Stimulated activated CD4-positive, alpha-beta T cell treated with anti-CD3 and anti-CD28 coated beads, Interleukin-12 subunit alpha, Interleukin-12 subunit beta, amount 100 ng/mL, for 48 hours (primary cell): ENCODE data around the gene SCO2.
A peak's percentile ranks its signal among the peaks of the same experiment; 100 is the strongest.

ENCODE experiments used
- DNase-seq, 3 donors: peaks; one replicate each; pipeline ENCODE4 v3.0.0-alpha.2; 2020; ENCODE audit warnings: low read depth in 2 of 3, low spot score in 1 of 3

The SCO2 gene

DNA sequence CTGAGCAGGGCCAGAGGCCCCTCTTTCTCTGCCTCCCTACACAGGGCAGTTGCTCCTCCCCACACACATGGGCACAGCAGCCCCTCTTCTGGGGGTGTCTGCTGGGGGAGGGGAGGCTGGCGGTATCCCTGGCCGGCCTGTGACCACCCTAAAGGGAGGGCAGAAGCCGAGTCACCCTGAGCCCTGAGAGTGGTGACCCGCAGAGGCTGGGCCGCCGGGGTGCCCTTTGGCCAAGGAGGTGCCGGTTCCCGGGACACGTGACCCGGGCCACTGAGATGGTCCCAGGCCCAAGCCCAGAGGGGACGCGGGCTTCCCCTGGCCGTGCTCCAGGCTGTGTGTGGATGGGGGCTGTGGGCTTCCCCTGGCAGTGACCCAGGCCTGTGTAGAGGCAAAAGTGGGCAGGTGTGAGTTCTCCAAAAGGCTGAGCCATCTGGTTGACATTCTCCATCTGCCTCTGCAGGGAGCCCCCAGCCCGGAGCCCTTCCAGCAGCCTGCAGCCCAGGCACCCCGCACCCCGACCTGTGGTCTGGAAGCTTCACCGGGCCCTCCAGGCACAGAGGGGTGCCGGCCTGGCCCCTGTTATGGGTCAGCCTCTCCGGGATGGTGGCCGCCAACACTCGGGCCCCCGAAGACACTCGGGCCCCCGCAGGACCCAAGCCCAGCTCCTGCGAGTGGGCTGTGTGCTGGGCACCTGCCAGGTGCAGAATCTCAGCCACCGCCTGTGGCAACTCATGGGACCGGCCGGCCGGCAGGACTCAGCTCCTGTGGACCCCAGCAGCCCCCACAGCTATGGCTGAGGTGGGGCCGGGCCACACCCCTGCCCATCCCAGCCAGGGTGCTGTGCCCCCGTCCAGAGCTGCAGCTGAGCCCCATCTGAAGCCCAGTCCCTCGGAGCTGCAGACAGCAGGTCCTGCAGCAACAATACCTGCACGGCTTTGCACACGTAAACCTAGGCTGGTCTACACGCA, 43.0 kb downstream of the SCO2 start:
- DNase-seq: no peak

DNA sequence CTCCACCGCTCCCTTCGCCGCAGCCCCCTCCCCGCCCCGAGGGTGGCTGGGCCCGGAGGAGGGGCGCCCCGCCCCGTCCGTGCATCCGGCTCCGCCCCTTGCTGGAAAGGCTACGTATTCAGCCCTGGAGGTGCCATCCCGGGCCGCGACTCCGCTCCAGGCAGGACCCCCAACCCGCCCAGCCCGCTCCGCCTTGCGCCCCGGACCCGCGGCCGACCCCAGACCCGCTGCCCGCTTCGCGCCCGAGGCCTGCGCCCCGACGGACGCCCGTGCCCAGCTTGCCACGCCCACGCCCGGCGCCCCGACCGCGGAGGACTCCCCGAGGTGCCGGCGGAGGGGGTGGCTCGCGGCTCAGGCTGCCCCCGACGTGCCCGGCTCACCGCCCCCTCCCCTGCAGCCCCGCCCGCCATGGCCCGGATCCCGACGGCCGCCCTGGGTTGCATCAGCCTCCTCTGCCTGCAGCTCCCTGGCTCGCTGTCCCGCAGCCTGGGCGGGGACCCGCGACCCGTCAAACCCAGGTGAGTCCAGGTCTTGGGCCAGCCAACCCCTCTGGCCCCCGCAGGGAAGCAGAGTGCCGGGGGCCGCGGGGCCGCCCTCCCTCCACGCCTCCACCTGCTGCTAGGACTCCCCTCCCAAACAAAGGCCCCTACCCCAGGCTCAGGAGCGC, 43.8 kb downstream of the SCO2 start, which contains the start of gene ADM2:
ADM2 (plus strand) TSS at position 104 of the 667 bp plus-strand sequence; CDS start at position 409, 305 bp downstream.
- DNase-seq: peak in 2 of 3 donors; percentile 43 to 50

DNA sequence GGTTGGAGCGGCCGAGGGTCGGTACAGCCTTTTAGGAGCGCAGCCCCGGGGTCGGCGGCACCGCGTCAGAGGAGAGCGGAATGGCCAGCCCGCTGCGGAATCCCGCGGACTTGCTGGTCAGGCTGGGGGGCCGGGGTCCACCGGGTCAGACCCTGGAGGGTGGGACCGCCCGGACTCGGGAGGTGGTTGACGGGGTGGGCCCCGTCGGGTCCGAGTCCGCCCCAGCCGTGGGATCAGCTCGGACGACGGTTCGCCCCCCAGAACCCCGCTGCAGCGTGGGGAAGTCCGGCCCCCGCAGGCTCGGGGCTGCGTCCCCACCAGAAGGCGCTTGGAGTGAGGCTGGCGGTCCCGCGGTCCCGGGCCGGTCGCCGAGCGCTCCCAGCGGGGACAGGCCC, 44.4 kb downstream of the SCO2 start:
- no peak for DNase-seq

DNA sequence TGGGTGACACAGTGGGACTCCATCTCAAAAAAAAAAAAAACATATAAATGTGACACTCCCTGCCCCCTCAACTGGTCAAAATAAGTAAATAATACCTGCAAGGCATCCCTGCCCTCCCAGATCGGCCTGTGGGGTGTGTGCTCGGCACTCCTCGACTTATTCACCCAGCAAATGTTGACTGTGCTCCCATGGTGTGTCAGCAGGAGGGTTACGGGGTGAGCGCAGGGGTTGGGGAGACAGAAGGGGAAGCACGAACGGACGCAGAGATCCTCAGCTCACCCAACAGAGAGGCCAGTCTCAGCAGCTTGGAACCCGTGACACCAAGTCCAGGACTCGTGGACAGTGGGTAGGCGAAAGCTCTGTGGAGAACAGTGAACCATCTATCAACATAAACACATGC, 45.7 kb downstream of the SCO2 start:
- no peak for DNase-seq

DNA sequence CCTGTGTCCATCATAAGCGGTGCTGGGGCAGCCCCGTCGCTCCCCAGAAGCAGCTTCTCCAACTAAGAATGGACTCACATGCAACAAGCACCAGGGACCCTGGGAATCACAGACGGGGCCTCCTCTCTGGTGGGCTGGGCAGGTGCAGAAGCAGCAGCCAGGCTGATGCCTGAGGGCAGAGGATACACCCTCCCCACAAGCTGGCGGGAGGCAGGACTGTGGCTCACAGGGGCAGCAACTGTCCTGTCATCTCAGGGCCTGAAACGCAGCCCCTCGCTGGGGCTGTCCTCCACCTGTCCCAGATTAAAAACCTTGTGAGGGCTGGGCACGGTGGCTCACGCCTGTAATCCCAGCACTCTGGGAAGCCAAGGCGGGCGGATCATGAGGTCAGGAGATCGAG, 47.5 kb downstream of the SCO2 start:
- DNase-seq: no peak

DNA sequence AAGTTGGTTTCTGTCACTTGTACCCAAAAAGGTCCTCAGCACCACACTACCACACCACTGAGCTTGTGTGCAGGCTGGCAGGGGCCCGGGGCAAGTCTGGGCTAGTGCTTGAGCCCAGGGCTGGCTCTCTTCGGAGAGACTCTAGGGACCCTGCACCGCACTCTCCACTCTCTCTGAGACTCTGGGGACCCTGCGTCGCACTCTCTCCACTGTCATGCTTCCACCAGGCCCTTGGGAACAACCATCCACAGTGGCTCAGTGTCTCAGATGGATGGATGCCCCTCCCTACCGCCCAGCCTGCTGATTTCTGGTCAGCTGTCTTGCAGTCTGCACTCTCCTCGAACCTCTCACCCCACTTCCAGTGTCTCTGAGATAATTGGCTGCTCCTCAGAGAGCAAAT, 48.5 kb downstream of the SCO2 start:
- DNase-seq: no peak

DNA sequence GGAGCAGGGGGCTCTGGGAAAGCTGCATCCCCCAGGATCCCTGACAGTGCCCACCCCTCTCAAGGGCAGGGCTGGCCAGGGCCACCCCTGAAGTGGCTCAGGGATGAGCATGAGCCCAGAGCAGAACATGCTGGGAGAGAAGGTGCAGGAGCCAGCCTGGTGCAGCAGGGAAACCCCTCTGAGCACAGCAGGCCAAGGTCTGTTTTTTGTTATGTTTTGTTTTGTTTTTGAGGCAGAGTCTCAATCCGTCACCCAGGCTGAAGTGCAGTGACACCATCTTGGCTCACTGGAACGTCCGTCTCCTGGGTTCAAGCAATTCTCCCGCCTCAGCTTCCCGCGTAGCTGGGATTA, 49.8 kb downstream of the SCO2 start:
- DNase-seq: no peak

DNA sequence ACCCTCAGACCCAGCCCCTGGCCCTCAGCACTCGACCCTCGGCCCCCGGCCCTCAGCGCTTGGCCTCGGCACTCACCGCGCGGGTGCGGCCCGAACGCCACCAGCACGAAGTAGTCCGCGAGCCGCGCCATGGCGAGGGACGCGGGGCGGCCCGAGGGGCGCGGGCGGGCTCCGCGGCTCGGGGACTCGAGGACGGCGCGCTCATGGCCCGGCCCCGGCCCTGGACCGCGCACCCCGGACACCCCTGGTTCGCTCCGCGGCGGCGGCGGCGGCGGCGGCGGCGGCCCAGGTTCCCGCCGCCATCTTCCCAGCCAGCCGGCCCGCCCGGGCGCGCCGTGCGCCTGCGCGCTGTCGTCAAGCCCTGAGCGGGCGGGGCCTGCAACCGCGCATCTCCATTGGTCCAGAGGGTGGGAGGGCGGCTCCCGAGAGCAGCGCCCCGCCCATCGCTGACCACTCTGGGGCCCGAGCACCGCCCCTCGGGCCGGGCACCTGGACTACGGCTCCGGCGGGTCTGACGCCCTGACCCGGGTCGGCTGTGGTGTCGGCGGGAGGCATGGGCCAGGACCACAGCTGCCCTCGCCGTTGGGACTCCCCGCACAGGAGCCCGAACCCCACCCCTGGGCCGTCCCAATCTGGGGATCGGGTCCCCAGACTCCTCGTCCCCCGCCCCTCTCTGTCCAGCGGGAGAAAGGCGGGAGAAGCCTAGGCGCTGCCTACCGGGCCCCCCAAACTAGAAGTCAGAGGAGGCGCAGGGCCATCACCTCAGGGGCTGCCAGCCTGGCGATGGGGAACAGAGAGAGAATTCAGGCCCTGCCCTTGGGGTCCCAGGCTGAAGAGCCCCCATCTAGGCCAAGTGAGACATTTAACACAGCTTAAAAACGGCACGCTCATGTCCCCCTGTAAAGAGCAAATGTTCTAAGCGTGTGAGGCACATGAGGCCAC, 50.4 kb downstream of the SCO2 start, which contains the start of gene SBF1:
SBF1 (minus strand) TSS at position 326 of the 942 bp plus-strand sequence; CDS start at position 131, 195 bp downstream.
- peak; percentile 75 to 87 (median 78) for DNase-seq

DNA sequence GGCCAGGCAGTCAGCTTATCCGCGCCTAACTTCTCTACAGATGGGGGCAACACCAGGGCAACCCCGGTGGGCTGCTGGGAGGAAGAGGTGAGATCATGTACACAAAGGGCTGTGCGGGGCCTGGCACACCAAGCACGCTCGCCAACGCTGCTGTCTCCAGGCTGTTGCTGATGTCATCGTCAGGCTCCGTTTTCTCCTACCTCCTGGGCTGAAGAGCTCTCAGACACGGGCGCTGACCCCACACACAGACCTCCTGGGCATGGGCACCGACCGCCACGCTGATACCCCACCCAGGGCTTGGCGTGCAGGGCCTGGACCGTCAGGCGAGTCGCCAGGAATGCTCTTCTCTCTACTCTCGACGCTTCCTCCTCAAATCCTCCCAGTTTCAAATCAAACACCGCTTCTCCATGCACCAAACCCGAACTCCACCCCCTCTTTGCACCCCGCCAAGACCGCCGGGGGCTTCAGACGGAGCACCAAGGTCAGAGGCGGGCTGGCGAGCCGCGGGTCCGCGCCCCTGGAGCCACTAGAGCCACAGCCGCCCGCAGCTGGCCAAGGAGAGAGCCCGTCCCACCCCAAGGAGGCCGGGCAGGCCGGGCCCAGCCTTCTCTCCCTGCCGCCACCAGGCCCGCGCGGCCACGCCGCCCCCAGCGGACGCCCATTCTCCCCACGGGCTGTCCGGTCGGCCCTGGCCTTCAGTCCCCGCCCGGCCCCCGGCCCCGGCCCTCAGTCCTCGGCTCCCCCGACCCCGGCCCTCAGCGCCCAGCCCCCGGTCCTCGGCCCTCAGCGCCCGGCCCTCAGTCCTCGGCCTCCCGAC, 51.3 kb downstream of the SCO2 start:
- DNase-seq: peak in 1 of 3 donors; percentile 20
